Kidney tubule cell (primary cell): Measurements from ENCODE around the gene PCDH9.

Experiments used
- DNase-seq: peaks from one replicate; pipeline ENCODE4 v3.0.0-alpha.2; 2018; ENCODE audit warnings: low spot score

PCDH9 gene

GRCh38 chr13:66397133-66397532 lies 833.0 kb downstream of the PCDH9 start:
- no peak for DNase-seq

GRCh38 chr13:66391322-66391721 lies 838.8 kb downstream of the PCDH9 start:
- DNase-seq, result no peak

DNA sequence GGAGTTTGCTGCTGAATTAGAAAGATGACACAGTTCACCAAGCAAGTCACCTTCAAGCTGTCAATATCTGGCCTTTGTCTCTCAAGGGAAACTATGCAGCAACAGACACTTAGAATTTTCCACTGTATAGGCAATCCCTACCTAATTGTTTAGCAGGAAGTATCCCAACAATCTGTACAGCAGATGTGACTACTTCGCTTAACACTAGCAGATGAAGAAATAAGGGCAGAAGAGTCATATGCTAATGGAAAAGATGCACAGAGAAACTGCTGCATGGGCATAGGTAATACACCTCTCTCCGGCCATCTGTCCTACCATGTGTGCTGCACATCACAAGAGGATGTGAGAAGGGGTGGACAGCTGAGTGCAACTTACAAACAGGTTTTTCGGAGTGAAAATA lies 851.2 kb downstream of the PCDH9 start:
- no peak for DNase-seq

DNA sequence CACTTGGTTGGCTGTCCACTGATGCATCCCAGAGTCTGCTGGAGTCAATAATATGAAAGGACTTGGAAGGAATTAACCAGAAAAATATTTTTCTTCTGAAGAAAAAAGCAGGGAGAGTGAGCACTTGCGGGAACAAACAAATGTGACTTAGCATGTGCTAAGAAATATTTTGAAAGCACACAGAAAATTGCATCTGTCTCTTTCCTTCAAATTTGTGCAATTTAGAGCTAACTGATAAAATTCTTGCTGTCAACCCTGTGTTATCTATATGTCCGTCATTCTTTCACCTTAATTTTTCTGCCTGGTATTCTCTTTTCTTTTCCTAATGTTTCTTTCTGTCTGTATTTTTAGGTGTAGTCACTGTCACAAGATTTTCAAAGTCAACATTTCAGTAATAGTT lies 852.6 kb downstream of the PCDH9 start:
- no peak for DNase-seq

DNA sequence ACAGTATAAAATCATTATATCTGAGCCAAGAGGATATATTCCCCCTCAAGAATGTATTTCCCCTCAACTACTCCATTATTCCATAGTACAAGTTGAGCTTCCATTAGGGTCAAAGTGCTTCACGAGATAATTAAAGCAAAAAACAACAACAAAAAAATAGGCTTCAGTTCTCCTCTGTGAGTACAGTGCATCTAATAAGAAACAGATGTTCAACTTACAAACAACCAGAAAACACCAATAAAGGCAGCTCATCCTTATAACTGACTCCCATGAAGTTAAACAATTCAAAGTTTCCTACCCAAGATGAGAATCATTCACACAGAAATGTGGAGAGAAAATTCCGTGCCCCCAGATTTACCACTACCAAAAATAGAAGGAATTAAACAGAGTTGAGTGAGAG lies 854.4 kb downstream of the PCDH9 start:
- no peak for DNase-seq

DNA sequence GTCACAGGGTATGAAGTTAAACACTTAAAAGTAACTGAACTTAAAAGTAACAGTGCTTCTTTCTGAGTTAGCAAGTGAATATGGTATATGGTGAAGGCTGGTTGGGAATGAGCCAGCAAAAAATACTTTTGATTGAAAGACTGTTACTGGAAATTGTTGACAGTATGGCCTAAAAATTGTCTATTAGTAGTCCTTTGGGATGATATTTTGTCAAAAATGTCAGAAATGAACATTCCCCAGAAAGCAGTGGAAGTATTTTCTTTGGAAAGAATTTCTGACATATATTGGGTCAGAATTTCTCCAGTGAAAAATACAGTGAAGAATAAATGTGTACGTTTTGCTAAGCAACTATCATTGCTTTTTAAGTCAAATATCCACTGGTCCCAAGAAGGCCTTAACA lies 860.5 kb downstream of the PCDH9 start:
- no peak for DNase-seq

DNA sequence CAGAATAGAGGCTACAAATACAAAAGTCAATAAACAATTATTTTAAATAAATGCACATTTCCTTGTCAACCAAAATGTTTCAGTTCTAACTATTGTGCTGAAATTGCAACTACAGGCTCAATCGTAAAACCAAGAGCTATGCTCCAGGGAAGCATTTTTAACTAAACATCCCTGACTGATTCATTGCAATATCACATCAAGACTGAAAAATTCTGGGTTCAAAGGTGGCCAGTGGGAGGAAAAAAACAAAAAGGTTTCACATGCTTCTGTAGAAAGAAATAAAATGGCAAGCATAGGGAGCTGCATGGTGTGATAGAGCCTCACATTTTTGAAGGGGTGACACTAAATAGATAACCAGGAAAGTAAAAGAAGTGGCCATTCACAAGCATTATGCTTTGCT lies 862.8 kb downstream of the PCDH9 start:
- DNase-seq, result no peak

- no peak for DNase-seq
Measured at GRCh38 chr13:66365101-66365500, 865.0 kb downstream of the PCDH9 start.

DNA sequence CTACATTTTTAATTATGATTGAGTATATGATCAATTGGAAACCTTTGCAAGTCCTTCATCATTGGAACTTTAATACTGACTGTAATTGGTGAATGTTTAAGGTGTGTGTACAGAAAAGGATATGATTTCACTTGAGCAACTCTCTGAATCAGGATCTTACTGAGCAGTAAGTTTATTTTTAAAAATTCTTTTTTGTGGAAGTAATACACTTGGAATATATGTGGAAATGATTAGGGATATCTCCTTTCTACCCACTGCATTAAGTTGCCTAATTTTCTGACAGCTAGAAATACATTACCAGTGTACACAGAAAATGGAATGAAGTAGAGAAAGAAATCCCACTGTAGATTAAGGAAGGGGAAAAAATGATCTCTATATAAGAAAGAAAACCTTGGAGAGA lies 865.8 kb downstream of the PCDH9 start:
- DNase-seq, result no peak

DNA sequence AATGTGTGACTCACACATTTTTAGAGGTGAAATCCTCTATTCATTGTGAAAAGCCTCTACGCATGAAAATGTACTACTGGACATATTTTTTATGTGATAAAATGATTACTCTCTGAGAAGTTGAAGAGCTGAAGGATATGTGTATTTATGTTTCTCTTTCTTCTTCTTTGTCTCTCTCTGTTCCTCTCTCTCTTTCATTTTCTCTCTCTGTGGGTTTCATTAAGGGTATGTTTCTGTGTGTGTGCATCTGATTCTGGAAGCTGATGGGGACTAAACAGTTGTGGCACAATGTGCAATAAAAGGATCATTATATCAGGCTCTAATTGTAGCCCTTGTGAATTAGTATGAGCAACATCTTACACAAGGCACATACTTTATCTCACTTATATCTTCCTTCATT lies 867.7 kb downstream of the PCDH9 start:
- DNase-seq, result no peak

- DNase-seq, result no peak
Measured at GRCh38 chr13:66359910-66360552, 870.1 kb downstream of the PCDH9 start.

DNA sequence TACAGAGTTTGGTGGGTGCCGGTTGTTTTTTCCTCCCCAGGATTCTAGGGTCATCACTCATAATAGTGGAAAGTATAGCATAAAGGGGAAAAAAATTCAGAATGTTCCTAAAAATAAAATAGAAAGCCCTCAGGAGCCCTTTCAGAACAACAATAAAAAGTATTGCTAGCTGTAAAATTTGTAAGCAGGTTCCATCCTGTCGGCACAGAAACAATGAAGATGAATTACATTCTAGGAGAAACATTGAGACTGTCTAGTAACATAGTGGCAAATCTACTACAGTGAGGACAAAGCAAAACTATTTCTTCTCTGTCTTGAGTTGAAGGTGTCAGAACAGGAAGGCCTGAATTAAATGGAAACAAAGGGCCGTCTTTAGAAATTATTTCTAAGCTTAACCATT lies 870.7 kb downstream of the PCDH9 start:
- no peak for DNase-seq

GRCh38 chr13:66358564-66358963 lies 871.6 kb downstream of the PCDH9 start:
- no peak for DNase-seq

DNA sequence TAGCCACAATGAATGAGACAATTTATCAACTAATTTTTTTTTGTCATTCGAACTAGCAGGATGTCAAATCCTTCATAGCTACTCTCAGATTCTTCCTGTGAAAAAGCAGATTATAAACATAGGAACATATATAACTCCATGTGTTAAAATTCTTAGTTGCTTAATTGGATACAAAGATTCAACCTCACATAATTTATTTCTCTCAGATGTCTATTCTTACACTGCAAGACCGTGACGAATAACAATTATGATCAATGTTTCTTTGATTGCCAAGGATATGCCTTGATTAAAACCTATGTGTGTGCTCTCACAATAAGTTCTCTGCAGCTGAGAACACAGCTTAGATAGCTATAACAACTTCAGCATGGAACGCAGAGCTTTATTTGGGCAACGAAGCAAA lies 872.7 kb downstream of the PCDH9 start:
- no peak for DNase-seq

- no peak for DNase-seq
Measured at GRCh38 chr13:66354879-66355751, 875.0 kb downstream of the PCDH9 start.

GRCh38 chr13:66353664-66354063 lies 876.5 kb downstream of the PCDH9 start:
- no peak for DNase-seq

GRCh38 chr13:66349966-66350365 lies 880.2 kb downstream of the PCDH9 start:
- no peak for DNase-seq

DNA sequence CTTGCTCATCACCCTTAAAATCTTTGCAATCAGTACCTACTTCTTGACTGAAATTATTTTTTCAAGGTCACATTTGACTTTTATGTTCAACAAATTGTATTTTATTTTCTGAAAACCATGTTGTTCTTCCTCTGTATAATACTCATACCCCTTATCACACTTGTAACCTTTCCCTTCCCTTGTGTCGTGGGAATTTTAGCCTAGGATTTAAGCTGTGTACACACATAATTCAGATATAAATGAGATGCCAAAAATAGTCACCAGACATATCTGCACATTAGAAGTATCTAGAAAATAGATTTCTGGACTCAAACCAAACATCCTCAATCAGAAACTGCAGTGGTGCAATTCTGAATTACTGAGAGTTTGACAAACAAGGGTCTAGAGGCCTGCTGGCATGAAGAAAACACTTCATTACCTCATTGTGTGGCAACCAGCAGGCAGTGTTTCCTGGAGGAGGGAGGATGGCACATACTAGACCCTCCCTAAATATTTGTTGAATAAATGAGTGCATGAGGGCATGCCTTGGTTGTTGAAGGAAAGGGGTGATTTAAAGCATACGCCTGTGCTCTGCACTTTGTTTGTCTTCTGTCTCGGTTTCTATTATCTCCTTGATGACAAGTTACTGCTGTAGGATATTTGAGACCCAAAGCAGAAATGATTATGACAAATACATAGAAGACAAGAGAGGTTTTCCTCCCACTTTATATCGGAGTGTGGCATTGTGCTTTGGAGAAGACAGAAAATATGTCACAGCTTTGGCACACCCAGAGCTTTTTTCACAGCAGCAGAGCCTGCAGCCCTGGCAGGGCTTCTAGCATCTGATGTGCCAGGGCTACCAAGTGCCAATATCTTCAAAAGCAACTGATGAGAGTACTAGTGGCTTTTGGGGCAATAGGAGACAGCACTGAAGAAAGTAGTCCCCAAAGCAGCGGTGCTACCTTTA lies 881.1 kb downstream of the PCDH9 start:
- DNase-seq, result no peak

DNA sequence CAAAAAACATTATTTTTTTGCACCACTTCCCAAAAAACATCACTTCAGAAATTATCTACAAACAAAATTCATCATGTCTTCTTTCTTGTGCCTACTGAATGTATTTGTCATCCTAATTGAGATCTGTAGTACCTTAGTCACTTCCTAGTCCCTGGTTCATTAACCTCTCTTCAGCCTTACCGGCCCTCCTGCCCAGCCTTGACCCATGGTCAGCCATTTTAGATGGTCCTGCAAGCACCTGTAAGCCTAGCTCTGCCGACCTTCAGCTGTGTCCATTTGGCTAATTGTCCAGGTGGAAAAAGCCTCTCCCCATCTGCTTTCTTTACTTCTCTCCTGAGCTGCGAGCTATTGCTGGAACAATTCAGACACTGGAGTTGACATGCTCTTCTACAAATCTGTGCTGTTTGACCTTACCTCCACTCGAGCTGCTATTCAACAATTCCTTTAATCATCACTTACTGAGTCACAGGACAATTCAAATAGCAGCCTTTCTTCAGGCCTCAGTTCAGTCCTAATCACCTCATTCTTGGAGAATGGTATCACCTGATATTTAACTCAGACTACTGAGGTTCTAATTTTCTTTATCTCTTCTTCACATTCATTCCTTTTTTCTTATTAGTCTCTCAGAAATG lies 882.5 kb downstream of the PCDH9 start:
- DNase-seq, result peak; percentile 72

- DNase-seq, result no peak
Measured at GRCh38 chr13:66345971-66346370, 884.2 kb downstream of the PCDH9 start.

DNA sequence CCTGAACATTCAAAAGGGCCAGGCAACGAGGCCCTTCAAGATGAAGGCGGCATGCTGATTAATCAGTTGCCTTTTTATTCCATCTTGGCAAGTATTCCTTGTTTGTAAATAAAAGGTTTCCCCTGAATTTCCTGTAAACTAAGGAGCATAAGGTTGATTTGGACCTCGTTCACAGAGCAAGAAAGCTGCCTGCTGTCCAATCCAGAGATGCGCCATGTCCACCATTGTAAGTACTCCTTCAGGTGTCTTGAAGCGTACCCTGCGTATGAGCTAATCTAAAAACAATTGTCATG lies 884.7 kb downstream of the PCDH9 start:
- DNase-seq, result no peak

- no peak for DNase-seq
Measured at GRCh38 chr13:66344805-66345517, 885.2 kb downstream of the PCDH9 start.
